ENCODE results near the gene HOXD12.

Gene HOXD12

DNA sequence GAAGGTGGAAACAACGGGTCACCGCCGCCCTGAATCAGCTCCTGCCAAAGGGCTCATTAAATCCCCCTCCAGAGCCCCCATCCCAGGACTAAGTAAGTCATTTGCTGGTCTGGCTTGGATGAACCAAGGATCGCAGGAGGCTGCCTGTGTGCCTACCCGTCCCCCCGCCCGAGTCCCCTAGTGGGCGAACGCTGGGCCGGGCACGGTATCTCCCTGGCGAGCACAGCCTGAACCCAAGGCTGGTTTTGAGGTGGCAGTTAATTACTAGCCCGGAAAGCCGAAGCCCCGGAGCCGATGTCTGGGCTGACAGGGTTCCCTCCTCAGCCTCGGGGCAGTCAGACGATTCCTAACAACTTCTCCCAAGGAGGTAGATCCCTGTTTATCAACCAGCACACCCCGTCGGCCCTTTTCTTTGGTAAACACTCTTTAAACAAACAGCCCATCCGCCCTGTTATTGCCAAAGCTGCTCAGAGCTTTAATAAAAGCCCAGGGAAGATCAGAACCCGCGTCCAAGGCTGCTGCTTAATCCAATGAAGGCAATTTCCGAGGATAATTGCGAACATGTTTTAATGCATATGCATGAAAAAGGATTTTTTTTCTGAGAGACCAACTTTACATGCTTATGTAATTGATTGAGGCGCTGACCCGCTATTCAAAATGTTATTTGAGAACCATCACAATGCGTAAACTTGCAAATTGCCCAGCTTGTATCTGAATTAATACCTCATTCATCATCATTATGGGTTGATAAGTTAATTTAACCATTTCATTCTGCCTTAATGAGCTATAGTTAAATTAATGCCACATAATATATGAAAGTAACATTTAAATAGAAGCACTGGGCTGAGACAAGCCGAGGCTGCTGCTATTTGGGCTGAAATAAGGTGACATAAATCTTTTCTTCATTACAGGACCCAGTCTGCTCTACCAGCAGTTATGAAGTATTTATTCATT, 26.4 kb upstream of the HOXD12 start:
- H3K9me3 ChIP-seq (ENCODE audit: control insufficient read depth, low read length), result no peaks in the 10 kb centered on the region
- H3K4me3 ChIP-seq (ENCODE audit: extremely low read depth, insufficient read depth, low read length, poor library complexity, severe bottlenecking), result no peak overlapping the region
- H3K36me3 ChIP-seq (ENCODE audit: control insufficient read depth, insufficient read depth, low read length), result no peaks in the 10 kb centered on the region
- no peaks in the 10 kb centered on the region for H3K4me1 ChIP-seq (ENCODE audit: control insufficient read depth, insufficient read depth, low read length, poor library complexity, severe bottlenecking)
- WGBS, 2 experiments (ENCODE audit: insufficient coverage in 2 of 2), result 78 to 86% methylated on average over 23 to 25 of the region's 29 CpGs
- H3K27ac ChIP-seq (ENCODE audit: low read depth, low read length, severe bottlenecking), result no peak overlapping the region

DNA sequence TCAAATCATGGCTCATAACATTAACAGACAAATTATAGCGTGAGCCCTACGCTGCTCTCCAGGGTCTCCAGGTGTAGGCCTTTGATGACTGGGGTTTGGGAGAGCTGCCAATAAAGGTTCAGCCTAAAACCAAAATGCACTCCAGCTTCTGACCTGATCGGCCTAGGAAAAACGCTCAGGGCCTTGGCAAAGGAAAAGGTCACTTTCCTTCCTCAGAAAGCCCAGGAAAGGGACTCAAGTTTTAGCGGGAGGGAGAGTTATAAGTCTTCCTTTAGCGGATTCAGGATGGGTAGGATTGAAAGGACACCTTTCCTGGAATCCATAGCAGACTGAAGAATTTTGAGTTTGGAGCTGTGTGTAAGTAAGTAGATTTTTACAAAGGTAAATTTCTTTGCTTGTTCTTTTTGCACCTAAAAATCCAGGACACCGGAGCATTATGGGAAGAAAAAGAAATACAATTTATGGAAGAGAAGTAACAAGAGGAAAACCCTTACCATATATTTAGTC, 24.6 kb upstream of the HOXD12 start:
- no peak overlapping the region for H3K4me3 ChIP-seq (ENCODE audit: extremely low read depth, insufficient read depth, low read length, poor library complexity, severe bottlenecking)
- WGBS, 2 experiments (ENCODE audit: insufficient coverage in 2 of 2), result 53 to 79% methylated on average over 3 to 4 of the region's 7 CpGs

DNA sequence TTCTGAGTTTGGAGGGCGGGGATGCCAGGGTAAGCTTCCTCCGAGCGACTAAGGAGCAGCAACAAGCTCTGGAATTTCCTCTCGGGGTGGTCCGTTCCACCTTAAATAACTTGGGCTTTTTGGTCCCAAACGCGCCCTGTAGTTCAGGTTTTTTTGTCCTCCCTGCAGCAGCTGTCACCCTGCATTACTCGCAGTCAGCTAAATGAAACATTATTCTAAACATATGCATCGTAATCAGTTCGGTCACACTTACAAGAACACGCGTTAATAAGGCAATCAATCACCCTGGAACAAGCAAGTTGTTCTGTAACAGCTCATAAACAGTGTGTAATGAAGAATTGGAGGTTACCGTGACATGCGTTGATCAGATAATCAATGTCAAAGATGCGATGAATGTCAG, 24.1 kb upstream of the HOXD12 start:
- WGBS, 2 experiments (ENCODE audit: insufficient coverage in 2 of 2), result 23 to 27% methylated on average over 7 to 12 of the region's 15 CpGs
- Histone ChIP-seq H3K4me3 (ENCODE audit: extremely low read depth, insufficient read depth, low read length, poor library complexity, severe bottlenecking) (no peak overlapping the region), H3K4me1 (ENCODE audit: control insufficient read depth, insufficient read depth, low read length, poor library complexity, severe bottlenecking) (no peaks in the 10 kb centered on the region), H3K36me3 (ENCODE audit: control insufficient read depth, insufficient read depth, low read length) (no peaks in the 10 kb centered on the region), H3K9me3 (ENCODE audit: control insufficient read depth, low read length) (no peaks in the 10 kb centered on the region), H3K27ac (ENCODE audit: low read depth, low read length, severe bottlenecking) (no peak overlapping the region)

More for the DNA sequence above, 24.6 kb upstream of the HOXD12 start:
- no peak overlapping the region for H3K27ac ChIP-seq (ENCODE audit: low read depth, low read length, severe bottlenecking)
- H3K4me1 ChIP-seq (ENCODE audit: control insufficient read depth, insufficient read depth, low read length, poor library complexity, severe bottlenecking), result no peaks in the 10 kb centered on the region
- H3K9me3 ChIP-seq (ENCODE audit: control insufficient read depth, low read length), result no peaks in the 10 kb centered on the region
- no peaks in the 10 kb centered on the region for H3K36me3 ChIP-seq (ENCODE audit: control insufficient read depth, insufficient read depth, low read length)

DNA sequence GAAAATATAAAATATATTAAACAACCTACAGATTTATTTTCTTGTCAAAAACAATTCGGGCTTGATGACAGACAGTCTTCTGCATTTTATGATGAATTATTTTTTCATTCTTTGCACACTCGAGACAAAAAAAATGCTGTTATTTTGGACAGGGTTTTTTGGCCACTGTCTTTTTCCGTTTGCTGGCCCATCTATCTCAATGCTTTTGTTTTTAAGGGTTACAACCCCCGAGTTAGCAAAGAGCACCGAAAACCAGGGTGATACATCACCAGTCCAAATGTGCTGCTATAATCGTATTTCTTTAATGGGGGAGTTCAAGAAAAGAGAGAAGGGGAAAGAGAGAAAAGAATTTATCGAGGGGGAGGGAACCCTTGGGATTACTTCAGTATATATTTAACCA, 23.5 kb upstream of the HOXD12 start:
- 55 to 75% methylated on average over 3 to 4 of the region's 7 CpGs for WGBS, 2 experiments (ENCODE audit: insufficient coverage in 2 of 2)
- Histone ChIP-seq H3K4me1 (ENCODE audit: control insufficient read depth, insufficient read depth, low read length, poor library complexity, severe bottlenecking) (no peaks in the 10 kb centered on the region), H3K36me3 (ENCODE audit: control insufficient read depth, insufficient read depth, low read length) (no peaks in the 10 kb centered on the region), H3K9me3 (ENCODE audit: control insufficient read depth, low read length) (no peaks in the 10 kb centered on the region), H3K27ac (ENCODE audit: low read depth, low read length, severe bottlenecking) (no peak overlapping the region), H3K4me3 (ENCODE audit: extremely low read depth, insufficient read depth, low read length, poor library complexity, severe bottlenecking) (no peak overlapping the region)

DNA sequence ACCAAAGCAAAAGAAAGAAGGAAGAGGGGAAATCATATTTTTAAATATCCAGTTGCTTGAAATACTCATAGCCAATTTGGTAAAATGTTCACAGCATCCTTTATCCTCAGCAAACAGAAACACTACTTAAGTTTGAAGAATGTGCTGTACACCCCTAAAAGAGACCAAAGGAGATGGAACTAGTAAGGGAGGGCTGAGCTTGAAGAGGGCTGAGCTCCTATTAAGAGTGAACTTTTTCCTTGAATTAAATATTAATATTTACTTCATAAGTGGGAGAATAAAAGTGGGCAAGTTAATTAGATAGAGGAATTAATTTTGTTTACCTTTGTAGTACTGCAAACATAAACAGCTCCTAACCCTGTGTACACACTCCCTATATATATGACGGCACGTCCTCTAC, 22.8 kb upstream of the HOXD12 start:
- Histone ChIP-seq H3K9me3 (ENCODE audit: control insufficient read depth, low read length) (no peaks in the 10 kb centered on the region), H3K27ac (ENCODE audit: low read depth, low read length, severe bottlenecking) (no peak overlapping the region), H3K4me1 (ENCODE audit: control insufficient read depth, insufficient read depth, low read length, poor library complexity, severe bottlenecking) (no peaks in the 10 kb centered on the region), H3K36me3 (ENCODE audit: control insufficient read depth, insufficient read depth, low read length) (no peaks in the 10 kb centered on the region), H3K4me3 (ENCODE audit: extremely low read depth, insufficient read depth, low read length, poor library complexity, severe bottlenecking) (no peak overlapping the region)
- WGBS, 2 experiments (ENCODE audit: insufficient coverage in 2 of 2), result 80% methylated on average over 2 of the region's 2 CpGs; no CpG with 5 or more reads in 1 of the 2 experiments

DNA sequence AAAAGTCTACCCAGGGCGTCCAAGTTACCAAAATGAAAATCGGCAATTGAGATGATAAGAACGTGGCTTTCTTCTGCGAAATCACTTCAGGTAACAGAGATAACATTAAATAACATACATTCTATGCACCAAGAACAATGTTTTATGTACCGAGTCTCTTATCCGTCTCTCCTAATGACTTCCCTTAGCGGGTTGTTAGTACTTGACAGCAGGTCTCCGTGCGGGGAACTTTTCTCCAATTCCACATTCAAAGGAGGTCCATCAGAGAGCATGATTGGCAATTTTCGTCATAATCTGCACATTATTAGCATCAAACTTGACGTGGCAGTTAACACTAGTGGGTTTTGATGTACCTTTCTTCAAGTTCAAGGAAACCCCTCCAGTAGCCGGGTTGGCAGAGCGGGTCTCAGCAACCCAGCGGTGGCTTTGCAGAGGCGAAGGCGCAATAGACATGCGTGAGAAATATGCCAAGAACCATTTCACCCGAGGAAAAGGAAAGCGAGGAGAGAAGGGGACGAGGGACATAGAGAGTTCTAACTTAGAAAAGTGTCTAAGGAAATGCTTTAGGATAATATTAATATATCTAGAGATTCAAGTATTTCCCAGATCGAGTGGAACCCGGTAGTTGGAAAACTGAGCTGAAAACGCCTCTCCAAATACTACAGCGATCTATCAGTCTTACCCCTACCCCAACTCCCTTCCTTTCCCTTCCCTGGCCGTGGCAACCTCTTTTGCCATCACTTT, 20.9 kb upstream of the HOXD12 start:
- 7 to 11% methylated on average over 19 to 20 of the region's 25 CpGs for WGBS, 2 experiments (ENCODE audit: insufficient coverage in 2 of 2)
- peak overlapping the region; percentile 25 for H3K4me3 ChIP-seq (ENCODE audit: extremely low read depth, insufficient read depth, low read length, poor library complexity, severe bottlenecking)

DNA sequence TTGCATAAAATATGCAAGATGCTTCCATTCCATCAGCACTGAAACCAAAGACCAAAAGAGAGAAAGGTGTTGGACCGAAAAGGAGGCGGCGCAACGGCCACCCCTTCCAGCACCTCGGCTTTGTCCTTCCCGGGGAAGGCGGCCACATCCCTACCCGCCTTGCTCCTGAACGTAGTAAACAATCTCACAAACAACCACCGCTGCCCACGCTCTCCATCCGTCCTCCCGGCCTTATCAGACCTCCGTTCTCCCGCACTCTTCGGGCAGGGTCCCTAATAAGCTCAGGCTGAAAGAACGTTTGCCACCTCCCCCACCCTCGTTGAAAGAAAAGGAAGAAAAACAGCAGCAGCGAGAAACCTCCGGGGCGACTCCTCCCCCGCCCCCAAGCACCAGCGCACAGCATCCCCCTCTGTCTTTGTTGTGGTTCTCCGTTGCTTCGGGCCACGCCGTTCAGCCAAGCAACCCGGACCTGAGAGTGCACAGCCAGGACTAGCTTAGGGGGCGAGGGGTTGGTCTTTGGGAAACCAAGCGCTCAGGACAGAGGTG, 20.2 kb upstream of the HOXD12 start:
- Histone ChIP-seq H3K27ac (ENCODE audit: low read depth, low read length, severe bottlenecking) (no peak overlapping the region), H3K9me3 (ENCODE audit: control insufficient read depth, low read length) (no peaks in the 10 kb centered on the region), H3K4me1 (ENCODE audit: control insufficient read depth, insufficient read depth, low read length, poor library complexity, severe bottlenecking) (peaks cover 3% of the 10 kb centered on the region), H3K4me3 (ENCODE audit: extremely low read depth, insufficient read depth, low read length, poor library complexity, severe bottlenecking) (peak overlapping the region; percentile 25), H3K36me3 (ENCODE audit: control insufficient read depth, insufficient read depth, low read length) (no peaks in the 10 kb centered on the region)
- 0 to 1% methylated on average over 15 to 25 of the region's 30 CpGs for WGBS, 2 experiments (ENCODE audit: insufficient coverage in 2 of 2)

More for the DNA sequence above, 20.9 kb upstream of the HOXD12 start:
- Histone ChIP-seq H3K27ac (ENCODE audit: low read depth, low read length, severe bottlenecking) (no peak overlapping the region), H3K36me3 (ENCODE audit: control insufficient read depth, insufficient read depth, low read length) (no peaks in the 10 kb centered on the region), H3K9me3 (ENCODE audit: control insufficient read depth, low read length) (no peaks in the 10 kb centered on the region), H3K4me1 (ENCODE audit: control insufficient read depth, insufficient read depth, low read length, poor library complexity, severe bottlenecking) (peaks cover 3% of the 10 kb centered on the region)

DNA sequence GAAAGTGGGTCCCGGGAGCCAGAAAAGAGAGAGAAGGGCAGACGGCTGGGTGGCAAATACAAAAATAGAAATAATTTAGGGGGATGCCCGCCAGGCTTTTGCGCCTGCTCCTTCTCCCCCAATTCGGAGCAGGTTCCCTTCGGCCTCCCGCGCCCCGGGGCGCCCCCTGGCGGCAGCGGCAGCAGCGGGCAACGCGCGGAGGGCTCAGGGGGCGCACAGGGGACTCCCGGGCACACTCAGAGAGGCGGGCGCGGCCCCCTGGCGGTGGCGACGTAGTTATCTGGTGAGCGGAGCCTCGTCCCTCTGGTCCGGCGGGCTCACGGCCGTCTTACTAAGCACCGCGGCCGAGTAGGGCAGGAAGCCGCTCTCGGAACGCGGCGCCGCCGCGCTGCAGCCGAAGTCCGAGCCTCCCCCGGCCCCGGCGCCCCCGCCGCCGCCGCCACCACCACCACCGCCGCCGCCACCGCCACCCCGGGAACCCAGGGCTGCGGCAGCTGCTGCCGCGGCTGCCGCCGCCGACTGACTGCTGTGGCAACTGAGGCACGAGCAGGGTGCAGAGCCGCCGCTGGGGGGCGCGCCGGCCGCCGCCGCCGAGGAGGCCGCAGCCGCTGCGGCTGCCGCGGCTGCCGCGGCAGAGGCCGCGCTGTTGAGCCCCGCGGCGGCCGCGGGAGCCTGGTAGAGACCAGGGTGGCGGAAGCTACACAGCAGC, 19.6 kb upstream of the HOXD12 start:
- Histone ChIP-seq H3K4me3 (ENCODE audit: extremely low read depth, insufficient read depth, low read length, poor library complexity, severe bottlenecking) (peak overlapping the region; percentile 25), H3K27ac (ENCODE audit: low read depth, low read length, severe bottlenecking) (no peak overlapping the region), H3K36me3 (ENCODE audit: control insufficient read depth, insufficient read depth, low read length) (no peaks in the 10 kb centered on the region), H3K9me3 (ENCODE audit: control insufficient read depth, low read length) (no peaks in the 10 kb centered on the region), H3K4me1 (ENCODE audit: control insufficient read depth, insufficient read depth, low read length, poor library complexity, severe bottlenecking) (peaks cover 9% of the 10 kb centered on the region)
- WGBS, 2 experiments (ENCODE audit: insufficient coverage in 2 of 2), result 0 to 1% methylated on average over 49 to 60 of the region's 86 CpGs

DNA sequence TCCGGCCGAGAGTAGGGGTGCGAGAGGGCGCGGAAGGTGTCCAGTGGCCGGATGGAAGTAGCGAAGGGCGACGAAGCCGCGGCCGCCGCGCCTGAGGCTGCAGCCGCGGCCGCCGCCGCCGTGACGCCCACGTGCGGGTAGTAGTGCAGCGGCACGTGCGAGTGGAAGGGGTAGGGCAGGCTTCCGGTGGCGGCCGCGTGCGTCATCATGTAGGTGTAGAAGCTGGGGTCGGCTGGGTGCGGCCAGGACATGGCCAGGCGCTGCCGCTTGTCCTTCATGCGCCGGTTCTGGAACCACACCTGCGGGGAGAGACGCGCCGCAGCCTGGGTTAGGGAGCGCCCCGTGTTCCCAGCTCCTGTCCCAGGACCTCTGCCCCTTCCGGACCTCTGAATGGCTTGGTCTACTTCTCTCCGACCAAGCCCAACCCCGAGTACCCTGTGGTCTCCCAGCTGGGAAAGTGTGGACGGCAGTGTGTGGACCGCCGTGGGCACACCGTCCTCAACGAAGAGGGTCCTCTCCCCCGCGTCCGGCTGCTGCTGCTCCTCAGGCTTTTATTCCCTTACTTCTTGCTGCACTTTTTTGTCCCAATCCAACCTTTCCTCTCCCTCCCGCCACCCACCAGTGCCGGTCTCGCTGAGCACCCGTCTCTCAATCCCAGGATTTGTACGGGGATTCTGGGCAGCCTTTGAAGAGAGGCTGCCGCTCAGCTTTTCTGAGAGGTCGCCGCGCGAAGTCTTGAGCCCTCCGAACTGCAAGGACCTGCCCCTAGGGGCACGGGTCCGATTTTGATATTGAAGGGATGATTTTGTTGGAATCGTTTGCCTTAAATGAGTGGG, 18.8 kb upstream of the HOXD12 start:
- WGBS, 2 experiments (ENCODE audit: insufficient coverage in 2 of 2), result 1% methylated on average over 42 to 56 of the region's 68 CpGs
- Histone ChIP-seq H3K36me3 (ENCODE audit: control insufficient read depth, insufficient read depth, low read length) (no peaks in the 10 kb centered on the region), H3K4me1 (ENCODE audit: control insufficient read depth, insufficient read depth, low read length, poor library complexity, severe bottlenecking) (peaks cover 13% of the 10 kb centered on the region), H3K9me3 (ENCODE audit: control insufficient read depth, low read length) (no peaks in the 10 kb centered on the region), H3K27ac (ENCODE audit: low read depth, low read length, severe bottlenecking) (no peak overlapping the region), H3K4me3 (ENCODE audit: extremely low read depth, insufficient read depth, low read length, poor library complexity, severe bottlenecking) (peak overlapping the region; percentile 21)
